T follicular helper cell (primary cell): ENCODE results near the gene TIMM13.
"Not testable (repeated sequence)": the region's sequence is repeated elsewhere in the genome, so short reads cannot be mapped to it uniquely, and the experiment has no call there.

Experiments used
- DNase-seq: peaks from one replicate; pipeline ENCODE4 v3.0.0-alpha.2; 2020; ENCODE audit warnings: low read depth

Gene TIMM13

GRCh38 chr19:2413629-2414028 is 13.8 kb downstream of the TIMM13 start:
- DNase-seq: no peak

- DNase-seq: no peak
These were observed 14.2 kb downstream of the TIMM13 start for GRCh38 chr19:2413159-2413558.

GRCh38 chr19:2412449-2412848 is 14.9 kb downstream of the TIMM13 start:
- no peak for DNase-seq

GRCh38 chr19:2411709-2412108 is 15.7 kb downstream of the TIMM13 start:
- DNase-seq: no peak

GRCh38 chr19:2410023-2410422 is 17.4 kb downstream of the TIMM13 start:
- no peak for DNase-seq

- DNase-seq: no peak
These were observed 18.0 kb downstream of the TIMM13 start for GRCh38 chr19:2409352-2409912.

- DNase-seq: no peak
These were observed 19.1 kb downstream of the TIMM13 start for GRCh38 chr19:2408247-2408646.

- no peak for DNase-seq
These were observed 27.8 kb downstream of the TIMM13 start for GRCh38 chr19:2399582-2399981.

GRCh38 chr19:2398735-2399305 is 28.6 kb downstream of the TIMM13 start:
- no peak for DNase-seq

- DNase-seq: not testable (repeated sequence)
These were observed 30.2 kb downstream of the TIMM13 start for GRCh38 chr19:2397173-2397572.

- not testable (repeated sequence) for DNase-seq
These were observed 32.0 kb downstream of the TIMM13 start for GRCh38 chr19:2395293-2395829.

GRCh38 chr19:2394442-2395292 is 32.7 kb downstream of the TIMM13 start:
- DNase-seq: no peak

GRCh38 chr19:2394054-2394441 is 33.3 kb downstream of the TIMM13 start:
- no peak for DNase-seq

- not testable (repeated sequence) for DNase-seq
These were observed 34.5 kb downstream of the TIMM13 start for GRCh38 chr19:2392899-2393298.

GRCh38 chr19:2392366-2392765 is 35.0 kb downstream of the TIMM13 start:
- no peak for DNase-seq

GRCh38 chr19:2391118-2391725 is 36.2 kb downstream of the TIMM13 start:
- DNase-seq: no peak

GRCh38 chr19:2389594-2389993 is 37.8 kb downstream of the TIMM13 start:
- DNase-seq: no peak

- DNase-seq: no peak
These were observed 39.8 kb downstream of the TIMM13 start for GRCh38 chr19:2387367-2388288.

- peak; percentile 3 for DNase-seq
These were observed 42.2 kb downstream of the TIMM13 start for GRCh38 chr19:2385053-2385721.

- DNase-seq: no peak
These were observed 44.7 kb downstream of the TIMM13 start for GRCh38 chr19:2382530-2383222.
